MV-4-11 (cell line): ENCODE measurements around the gene PARD6A.
A peak's percentile ranks its signal among the peaks of the same experiment; 100 is the strongest.

Experiments
- DNase-seq: peaks from one replicate; lab custom pipeline; 2025; lab: John Stamatoyannopoulos, UW

PARD6A gene

GRCh38 chr16:67660564-67661028 lies at the start of gene PARD6A:
TSS of gene PARD6A (plus strand) at chr16:67660960. CDS start at chr16:67661039, 79 bp downstream.
- peak; percentile 97 for DNase-seq

- no peak for DNase-seq
Observed at GRCh38 chr16:67613808-67614207, 47.0 kb upstream of the PARD6A start.

- DNase-seq = no peak
Observed at GRCh38 chr16:67628216-67628615, 32.5 kb upstream of the PARD6A start.

GRCh38 chr16:67632415-67633172 lies 28.2 kb upstream of the PARD6A start:
- DNase-seq = no peak

- no peak for DNase-seq
Observed at GRCh38 chr16:67636713-67637112, 24.0 kb upstream of the PARD6A start.

GRCh38 chr16:67637625-67638024 lies 23.1 kb upstream of the PARD6A start:
- DNase-seq = no peak

- DNase-seq = no peak
Observed at GRCh38 chr16:67641779-67642708, 18.7 kb upstream of the PARD6A start.

GRCh38 chr16:67644038-67644437 lies 16.7 kb upstream of the PARD6A start:
- DNase-seq = no peak

- no peak for DNase-seq
Observed at GRCh38 chr16:67645397-67646121, 15.2 kb upstream of the PARD6A start.

- no peak for DNase-seq
Observed at GRCh38 chr16:67647111-67647651, 13.6 kb upstream of the PARD6A start.

GRCh38 chr16:67647681-67648080 lies 13.1 kb upstream of the PARD6A start:
- DNase-seq = no peak

GRCh38 chr16:67648088-67648763 lies 12.5 kb upstream of the PARD6A start:
- no peak for DNase-seq

GRCh38 chr16:67648764-67649407 lies 11.9 kb upstream of the PARD6A start:
- DNase-seq = no peak

GRCh38 chr16:67649494-67649931 lies 11.2 kb upstream of the PARD6A start:
- DNase-seq = no peak

GRCh38 chr16:67650023-67650422 lies 10.7 kb upstream of the PARD6A start:
- DNase-seq = no peak

- DNase-seq = no peak
Observed at GRCh38 chr16:67651039-67651438, 9.7 kb upstream of the PARD6A start.

- DNase-seq = no peak
Observed at GRCh38 chr16:67651847-67652246, 8.9 kb upstream of the PARD6A start.

- DNase-seq = no peak
Observed at GRCh38 chr16:67652578-67653127, 8.1 kb upstream of the PARD6A start.

GRCh38 chr16:67653128-67653788 lies 7.5 kb upstream of the PARD6A start:
- no peak for DNase-seq
